HCT116 (cell line): ENCODE results near the gene FHIT.

ENCODE experiments used
- ATF3 ChIP-seq: IDR thresholded peaks from 2 replicates; pipeline ENCODE4 v1.6.1; 2012
- CTCF ChIP-seq, 3 experiments: fragments of 200-600 bp in 1 of 3; sonication (generic) in 1 of 3; IDR thresholded peaks in 2 of 3; conservative IDR thresholded peaks in 1 of 3; 2 replicates each; pipeline ENCODE4 v1.5.1; 2012 to 2017; ENCODE audit warnings: low read depth in 2 of 3, low read length in 2 of 3, antibody characterized with exemption in 1 of 3, borderline replicate concordance in 1 of 3, control low read depth in 1 of 3, mild to moderate bottlenecking in 1 of 3, mixed read lengths in 1 of 3, mixed run types in 1 of 3, moderate library complexity in 1 of 3; ENCODE audit not compliant: insufficient read depth in 1 of 3
- EZH2 ChIP-seq: fragments of 200-600 bp; sonication (generic); IDR thresholded peaks from 2 replicates; pipeline ENCODE4 v1.6.1; 2017; ENCODE audit warnings: antibody characterized with exemption, mixed run types
- EZH2phosphoT487 ChIP-seq: fragments of 200-600 bp; IDR thresholded peaks from 2 replicates; pipeline ENCODE4 v1.6.1; 2018; ENCODE audit warnings: antibody characterized with exemption, borderline replicate concordance
- MAX ChIP-seq: IDR thresholded peaks from 2 replicates; pipeline ENCODE4 v1.6.1; 2012
- POLR2A ChIP-seq: IDR thresholded peaks from 2 replicates; pipeline ENCODE4 v1.7.0; 2011; ENCODE audit warnings: borderline replicate concordance; ENCODE audit not compliant: insufficient read depth, insufficient read length; ENCODE audit errors: extremely low read depth
- RAD21 ChIP-seq: IDR thresholded peaks from 2 replicates; pipeline ENCODE4 v1.6.1; 2012; ENCODE audit warnings: low read depth, mild to moderate bottlenecking
- REST ChIP-seq: IDR thresholded peaks from 2 replicates; pipeline ENCODE4 v1.6.1; 2012; ENCODE audit warnings: low read depth
- SIN3A ChIP-seq: IDR thresholded peaks from 2 replicates; pipeline ENCODE4 v1.6.1; 2012; ENCODE audit warnings: low read depth
- SRF ChIP-seq: IDR thresholded peaks from 2 replicates; pipeline ENCODE4 v1.6.1; 2012; ENCODE audit warnings: low read depth
- TCF7L2 ChIP-seq: IDR thresholded peaks from 2 replicates; pipeline ENCODE4 v1.7.0; 2011; ENCODE audit warnings: borderline replicate concordance, inconsistent platforms; ENCODE audit not compliant: insufficient read depth, insufficient read length; ENCODE audit errors: extremely low read depth
- YY1 ChIP-seq: IDR thresholded peaks from 2 replicates; pipeline ENCODE4 v1.6.1; 2011; ENCODE audit warnings: low read length, low read depth, moderate library complexity, mild to moderate bottlenecking; ENCODE audit not compliant: insufficient replicate concordance; ENCODE audit errors: extremely low read depth

GRCh38 chr3:60133269-60134162, 1117.7 kb downstream of the FHIT start:
- TF ChIP-seq EZH2phosphoT487 (no peak), YY1 (no peak), RAD21 (no peak), CTCF (IDR thresholded peaks at IDR 0.05 in 2 of 3, conservative IDR thresholded peaks at IDR 0.05 in 1 of 3; ENCODE audit: borderline replicate concordance in 1 of 3, insufficient read depth in 1 of 3, low read depth in 2 of 3, low read length in 2 of 3) (no peak), SRF (no peak), POLR2A (no peak), EZH2 (no peak), MAX (no peak), ATF3 (no peak), TCF7L2 (no peak), REST (no peak), SIN3A (no peak)
